Activated CD8-positive, alpha-beta T cell treated with anti-CD3 and anti-CD28 coated beads, Interleukin-2, amount 10 ng/mL, durations not matched to agents 7 days and 5 days (primary cell): ENCODE measurements around the gene C12orf43. TPM values are rescaled to one million over a fixed set of nuclear protein-coding genes. Genes with fewer than 3 reads are reported as not detected.

Experiments
- ATAC-seq: fragments of 150-1000 bp; cut with Tn5 transposase; one replicate; pipeline ENCODE4 v1.10.0; 2021; ENCODE audit warnings: moderate library complexity
- CTCF ChIA-PET: fragments of 350-600 bp; sonication (Branson Sonifier 250); formaldehyde crosslinking; loops from one replicate; lab custom pipeline; 2021; ENCODE audit warnings: antibody characterized with exemption; lab: Charles Lee
- POLR2A ChIA-PET: fragments of 350-600 bp; sonication (Branson Sonifier 250); formaldehyde crosslinking; loops from one replicate; lab custom pipeline; 2021; ENCODE audit warnings: antibody characterized with exemption; lab: Charles Lee
- DNase-seq: peaks from one replicate; pipeline ENCODE4 v3.0.0-alpha.2; 2020
- H3K27ac Mint-ChIP-seq: one replicate; pipeline ENCODE4 v1.8.0; 2021; ENCODE audit warnings: mild to moderate bottlenecking, mixed read lengths
- H3K27me3 Mint-ChIP-seq: one replicate; pipeline ENCODE4 v1.8.0; 2021; ENCODE audit warnings: low read depth, mixed read lengths
- H3K36me3 Mint-ChIP-seq: one replicate; pipeline ENCODE4 v1.8.0; 2021; ENCODE audit warnings: low read depth, mixed read lengths
- H3K4me1 Mint-ChIP-seq: one replicate; pipeline ENCODE4 v1.8.0; 2021; ENCODE audit warnings: low read depth, mixed read lengths
- H3K4me3 Mint-ChIP-seq: one replicate; pipeline ENCODE4 v1.8.0; 2021; ENCODE audit warnings: mild to moderate bottlenecking, mixed read lengths
- H3K9me3 Mint-ChIP-seq: one replicate; pipeline ENCODE4 v1.8.0; 2022; ENCODE audit warnings: mixed read lengths; ENCODE audit not compliant: insufficient read depth
- total RNA-seq, 2 experiments: library from RNA; stranded (reverse); gene quantifications; one replicate each; pipeline ENCODE4 v1.2.3, GENCODE V29; 2021

The C12orf43 gene
- total RNA-seq, 2 experiments from 2014 or later, result 19.0 to 23.3 TPM

- POLR2A ChIA-PET, result no interaction called here
- CTCF ChIA-PET, result interaction anchor here (1.0 kb wide), 1 partner anchor 33 kb away, joined by 3 read pairs; no protein-coding TSS in a partner anchor
- ATAC-seq, result no peak
- no peaks in the 10 kb centered on the region for H3K36me3 Mint-ChIP-seq
- no peak overlapping the region for H3K4me3 Mint-ChIP-seq
- peaks cover 23% of the 10 kb centered on the region for H3K27me3 Mint-ChIP-seq
- no peak for DNase-seq
- no peaks in the 10 kb centered on the region for H3K9me3 Mint-ChIP-seq
- H3K27ac Mint-ChIP-seq, result no peak overlapping the region
- H3K4me1 Mint-ChIP-seq, result peaks cover 5% of the 10 kb centered on the region
Measured at GRCh38 chr12:120996133-120996746, 20.0 kb downstream of the C12orf43 start.

GRCh38 chr12:120994589-120995337 lies 21.5 kb downstream of the C12orf43 start:
- Mint-ChIP-seq H3K27me3 (peaks cover 23% of the 10 kb centered on the region), H3K9me3 (no peaks in the 10 kb centered on the region), H3K36me3 (no peaks in the 10 kb centered on the region), H3K27ac (no peak overlapping the region), H3K4me3 (no peak overlapping the region), H3K4me1 (no peaks in the 10 kb centered on the region)
- ATAC-seq (no peak), DNase-seq (no peak)
- CTCF ChIA-PET, result no interaction called here
- POLR2A ChIA-PET, result no interaction called here

GRCh38 chr12:120994059-120994458 lies 22.2 kb downstream of the C12orf43 start:
- H3K9me3 Mint-ChIP-seq, result no peaks in the 10 kb centered on the region
- H3K4me1 Mint-ChIP-seq, result no peaks in the 10 kb centered on the region
- no peak overlapping the region for H3K27ac Mint-ChIP-seq
- ChIA-PET POLR2A (no interaction called here), CTCF (no interaction called here)
- ATAC-seq (no peak), DNase-seq (no peak)
- no peak overlapping the region for H3K4me3 Mint-ChIP-seq
- H3K27me3 Mint-ChIP-seq, result peaks cover 23% of the 10 kb centered on the region
- no peaks in the 10 kb centered on the region for H3K36me3 Mint-ChIP-seq

GRCh38 chr12:120993496-120993895 lies 22.8 kb downstream of the C12orf43 start:
- peaks cover 23% of the 10 kb centered on the region for H3K27me3 Mint-ChIP-seq
- no peak overlapping the region for H3K27ac Mint-ChIP-seq
- DNase-seq (no peak), ATAC-seq (no peak)
- no peaks in the 10 kb centered on the region for H3K4me1 Mint-ChIP-seq
- no peaks in the 10 kb centered on the region for H3K36me3 Mint-ChIP-seq
- H3K4me3 Mint-ChIP-seq, result no peak overlapping the region
- CTCF ChIA-PET, result interaction anchor here (1.2 to 1.4 kb wide), 2 partner anchors 12 to 67 kb away, joined by 4 read pairs; no protein-coding TSS in a partner anchor
- POLR2A ChIA-PET, result no interaction called here
- no peaks in the 10 kb centered on the region for H3K9me3 Mint-ChIP-seq

GRCh38 chr12:120992989-120993388 lies 23.3 kb downstream of the C12orf43 start:
- H3K4me3 Mint-ChIP-seq, result no peak overlapping the region
- DNase-seq, result no peak
- ATAC-seq, result no peak
- H3K36me3 Mint-ChIP-seq, result no peaks in the 10 kb centered on the region
- CTCF ChIA-PET, result interaction anchor here (0.8 to 1.4 kb wide), 3 partner anchors 12 to 410 kb away, joined by 3 to 4 read pairs (median 4); no protein-coding TSS in a partner anchor
- H3K27ac Mint-ChIP-seq, result no peak overlapping the region
- no peaks in the 10 kb centered on the region for H3K4me1 Mint-ChIP-seq
- H3K9me3 Mint-ChIP-seq, result no peaks in the 10 kb centered on the region
- POLR2A ChIA-PET, result no interaction called here
- H3K27me3 Mint-ChIP-seq, result peaks cover 23% of the 10 kb centered on the region

GRCh38 chr12:120991965-120992364 lies 24.3 kb downstream of the C12orf43 start:
- Mint-ChIP-seq H3K27me3 (peaks cover 23% of the 10 kb centered on the region), H3K36me3 (no peaks in the 10 kb centered on the region), H3K27ac (no peak overlapping the region), H3K9me3 (no peaks in the 10 kb centered on the region), H3K4me3 (no peak overlapping the region), H3K4me1 (no peaks in the 10 kb centered on the region)
- ATAC-seq (no peak), DNase-seq (no peak)
- ChIA-PET POLR2A (no interaction called here), CTCF (interaction anchor here (1.0 to 1.4 kb wide), 2 partner anchors 20 to 68 kb away, joined by 3 to 4 read pairs; no protein-coding TSS in a partner anchor)

GRCh38 chr12:120990487-120991055 lies 25.7 kb downstream of the C12orf43 start:
- Mint-ChIP-seq H3K4me3 (no peak overlapping the region), H3K36me3 (no peaks in the 10 kb centered on the region), H3K27ac (no peak overlapping the region), H3K9me3 (no peaks in the 10 kb centered on the region), H3K4me1 (no peaks in the 10 kb centered on the region), H3K27me3 (peaks cover 21% of the 10 kb centered on the region)
- CTCF ChIA-PET, result no interaction called here
- POLR2A ChIA-PET, result no interaction called here
- DNase-seq (no peak), ATAC-seq (no peak)

- no peaks in the 10 kb centered on the region for H3K36me3 Mint-ChIP-seq
- no peak for ATAC-seq
- H3K9me3 Mint-ChIP-seq, result no peaks in the 10 kb centered on the region
- POLR2A ChIA-PET, result no interaction called here
- DNase-seq, result no peak
- H3K4me1 Mint-ChIP-seq, result no peaks in the 10 kb centered on the region
- H3K4me3 Mint-ChIP-seq, result no peak overlapping the region
- H3K27me3 Mint-ChIP-seq, result peaks cover 12% of the 10 kb centered on the region
- CTCF ChIA-PET, result interaction anchor here (1.0 to 1.2 kb wide), 2 partner anchors 18 to 156 kb away, joined by 3 read pairs; no protein-coding TSS in a partner anchor
- no peak overlapping the region for H3K27ac Mint-ChIP-seq
Measured at GRCh38 chr12:120989687-120990086, 26.6 kb downstream of the C12orf43 start.

GRCh38 chr12:120988658-120989057 lies 27.6 kb downstream of the C12orf43 start:
- Mint-ChIP-seq H3K27me3 (peaks cover 9% of the 10 kb centered on the region), H3K4me3 (no peak overlapping the region), H3K4me1 (no peaks in the 10 kb centered on the region), H3K36me3 (no peaks in the 10 kb centered on the region), H3K27ac (no peak overlapping the region), H3K9me3 (no peaks in the 10 kb centered on the region)
- CTCF ChIA-PET, result interaction anchor here (1.2 kb wide), 1 partner anchor 17 kb away, joined by 3 read pairs; no protein-coding TSS in a partner anchor
- POLR2A ChIA-PET, result interaction anchor here (0.7 kb wide), 1 partner anchor 476 kb away, joined by 3 read pairs; no protein-coding TSS in a partner anchor
- no peak for DNase-seq
- ATAC-seq, result no peak

GRCh38 chr12:120988234-120988633 lies 28.1 kb downstream of the C12orf43 start:
- H3K4me1 Mint-ChIP-seq, result no peaks in the 10 kb centered on the region
- no peak overlapping the region for H3K4me3 Mint-ChIP-seq
- H3K27ac Mint-ChIP-seq, result no peak overlapping the region
- DNase-seq (no peak), ATAC-seq (no peak)
- no peaks in the 10 kb centered on the region for H3K9me3 Mint-ChIP-seq
- ChIA-PET POLR2A (no interaction called here), CTCF (no interaction called here)
- H3K27me3 Mint-ChIP-seq, result peaks cover 8% of the 10 kb centered on the region
- H3K36me3 Mint-ChIP-seq, result no peaks in the 10 kb centered on the region

GRCh38 chr12:120984351-120984898 lies 31.9 kb downstream of the C12orf43 start:
- no peak overlapping the region for H3K4me3 Mint-ChIP-seq
- CTCF ChIA-PET, result interaction anchor here (1.0 kb wide), 1 partner anchor 29 kb away, joined by 3 read pairs; no protein-coding TSS in a partner anchor
- no peaks in the 10 kb centered on the region for H3K36me3 Mint-ChIP-seq
- no peaks in the 10 kb centered on the region for H3K9me3 Mint-ChIP-seq
- H3K4me1 Mint-ChIP-seq, result no peaks in the 10 kb centered on the region
- ATAC-seq (no peak), DNase-seq (no peak)
- H3K27ac Mint-ChIP-seq, result no peak overlapping the region
- POLR2A ChIA-PET, result no interaction called here
- H3K27me3 Mint-ChIP-seq, result no peaks in the 10 kb centered on the region
